Ishikawa (cell line): ENCODE data around the gene KAT6B.

ENCODE experiments used
- CEBPB ChIP-seq: IDR thresholded peaks from 2 replicates; pipeline ENCODE4 v1.6.1; 2012
- EP300 ChIP-seq: IDR thresholded peaks from 2 replicates; pipeline ENCODE4 v1.6.1; 2012; ENCODE audit warnings: borderline replicate concordance
- FOXM1 ChIP-seq: IDR thresholded peaks from 2 replicates; pipeline ENCODE4 v1.6.1; 2012; ENCODE audit warnings: low read depth, borderline replicate concordance
- NFIC ChIP-seq: IDR thresholded peaks from 2 replicates; pipeline ENCODE4 v1.6.1; 2012
- RAD21 ChIP-seq: IDR thresholded peaks from 2 replicates; pipeline ENCODE4 v1.6.1; 2012; ENCODE audit warnings: low read depth
- TAF1 ChIP-seq: IDR thresholded peaks from 2 replicates; pipeline ENCODE4 v1.6.1; 2012; ENCODE audit warnings: low read depth, mild to moderate bottlenecking
- TCF12 ChIP-seq: IDR thresholded peaks from 2 replicates; pipeline ENCODE4 v1.6.1; 2012; ENCODE audit warnings: low read depth
- TEAD4 ChIP-seq: IDR thresholded peaks from 2 replicates; pipeline ENCODE4 v1.6.1; 2012
- ZBTB7A ChIP-seq: IDR thresholded peaks from 2 replicates; pipeline ENCODE4 v1.6.1; 2012; ENCODE audit warnings: low read depth
- TF ChIP-seq, protein P1 (sequence below): IDR thresholded peaks from 2 replicates; pipeline ENCODE4 v1.6.1; 2012
- TF ChIP-seq, protein P2 (sequence below): IDR thresholded peaks from 2 replicates; pipeline ENCODE4 v1.6.1; 2012
- TF ChIP-seq, protein P3 (sequence below): IDR thresholded peaks from 2 replicates; pipeline ENCODE4 v1.6.1; 2012; ENCODE audit warnings: low read depth, mild to moderate bottlenecking

DNA sequence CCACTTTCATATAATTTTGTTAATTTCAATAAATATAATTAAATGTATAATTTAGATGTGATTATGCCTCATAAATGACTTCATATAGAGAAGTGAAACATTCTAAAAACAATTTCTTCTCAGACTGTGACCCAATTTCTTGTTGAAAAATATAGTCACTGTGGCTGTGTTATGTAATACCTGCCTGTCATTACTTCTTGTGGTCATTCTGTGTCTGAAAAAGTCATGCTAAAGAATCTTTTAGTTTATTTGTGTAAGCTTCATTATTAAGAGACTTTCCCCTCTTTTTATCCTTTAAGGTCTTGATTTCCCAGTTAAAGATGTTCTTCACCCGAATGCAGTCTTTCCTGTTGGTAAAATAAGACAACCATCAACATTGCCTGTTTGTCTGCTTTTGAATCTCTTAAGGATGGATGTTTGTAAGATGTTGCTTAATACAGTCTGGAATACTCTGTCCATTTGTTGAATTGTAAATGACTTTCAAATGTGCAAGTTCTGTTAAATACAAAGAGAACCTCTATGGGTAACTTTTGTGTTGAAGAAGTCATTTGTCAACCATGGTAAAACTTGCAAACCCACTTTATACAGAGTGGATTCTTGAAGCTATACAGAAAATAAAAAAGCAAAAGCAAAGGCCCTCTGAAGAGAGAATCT is 16.0 kb downstream of the KAT6B start:
- TF ChIP-seq, protein P1, sequence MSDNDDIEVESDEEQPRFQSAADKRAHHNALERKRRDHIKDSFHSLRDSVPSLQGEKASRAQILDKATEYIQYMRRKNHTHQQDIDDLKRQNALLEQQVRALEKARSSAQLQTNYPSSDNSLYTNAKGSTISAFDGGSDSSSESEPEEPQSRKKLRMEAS = no peak
- TF ChIP-seq TAF1 = no peak
- no peak for TF ChIP-seq RAD21
- TF ChIP-seq, protein P2, sequence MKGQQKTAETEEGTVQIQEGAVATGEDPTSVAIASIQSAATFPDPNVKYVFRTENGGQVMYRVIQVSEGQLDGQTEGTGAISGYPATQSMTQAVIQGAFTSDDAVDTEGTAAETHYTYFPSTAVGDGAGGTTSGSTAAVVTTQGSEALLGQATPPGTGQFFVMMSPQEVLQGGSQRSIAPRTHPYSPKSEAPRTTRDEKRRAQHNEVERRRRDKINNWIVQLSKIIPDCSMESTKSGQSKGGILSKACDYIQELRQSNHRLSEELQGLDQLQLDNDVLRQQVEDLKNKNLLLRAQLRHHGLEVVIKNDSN = no peak
- TF ChIP-seq EP300 = no peak
- no peak for TF ChIP-seq TCF12
- TF ChIP-seq FOXM1 = no peak
- TF ChIP-seq ZBTB7A = no peak
- TF ChIP-seq CEBPB = no peak
- no peak for TF ChIP-seq NFIC
- no peak for TF ChIP-seq TEAD4
- TF ChIP-seq, protein P3, sequence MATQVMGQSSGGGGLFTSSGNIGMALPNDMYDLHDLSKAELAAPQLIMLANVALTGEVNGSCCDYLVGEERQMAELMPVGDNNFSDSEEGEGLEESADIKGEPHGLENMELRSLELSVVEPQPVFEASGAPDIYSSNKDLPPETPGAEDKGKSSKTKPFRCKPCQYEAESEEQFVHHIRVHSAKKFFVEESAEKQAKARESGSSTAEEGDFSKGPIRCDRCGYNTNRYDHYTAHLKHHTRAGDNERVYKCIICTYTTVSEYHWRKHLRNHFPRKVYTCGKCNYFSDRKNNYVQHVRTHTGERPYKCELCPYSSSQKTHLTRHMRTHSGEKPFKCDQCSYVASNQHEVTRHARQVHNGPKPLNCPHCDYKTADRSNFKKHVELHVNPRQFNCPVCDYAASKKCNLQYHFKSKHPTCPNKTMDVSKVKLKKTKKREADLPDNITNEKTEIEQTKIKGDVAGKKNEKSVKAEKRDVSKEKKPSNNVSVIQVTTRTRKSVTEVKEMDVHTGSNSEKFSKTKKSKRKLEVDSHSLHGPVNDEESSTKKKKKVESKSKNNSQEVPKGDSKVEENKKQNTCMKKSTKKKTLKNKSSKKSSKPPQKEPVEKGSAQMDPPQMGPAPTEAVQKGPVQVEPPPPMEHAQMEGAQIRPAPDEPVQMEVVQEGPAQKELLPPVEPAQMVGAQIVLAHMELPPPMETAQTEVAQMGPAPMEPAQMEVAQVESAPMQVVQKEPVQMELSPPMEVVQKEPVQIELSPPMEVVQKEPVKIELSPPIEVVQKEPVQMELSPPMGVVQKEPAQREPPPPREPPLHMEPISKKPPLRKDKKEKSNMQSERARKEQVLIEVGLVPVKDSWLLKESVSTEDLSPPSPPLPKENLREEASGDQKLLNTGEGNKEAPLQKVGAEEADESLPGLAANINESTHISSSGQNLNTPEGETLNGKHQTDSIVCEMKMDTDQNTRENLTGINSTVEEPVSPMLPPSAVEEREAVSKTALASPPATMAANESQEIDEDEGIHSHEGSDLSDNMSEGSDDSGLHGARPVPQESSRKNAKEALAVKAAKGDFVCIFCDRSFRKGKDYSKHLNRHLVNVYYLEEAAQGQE = no peak
